NCI-H2227 (cell line): Measurements from ENCODE around the gene FPR2.
"Not testable (repeated sequence)": the region's sequence is repeated elsewhere in the genome, so short reads cannot be mapped to it uniquely, and the experiment has no call there.

Experiments used
- DNase-seq: peaks from one replicate; lab custom pipeline; 2025; ENCODE audit not compliant: unreplicated experiment; lab: John Stamatoyannopoulos, UW

The FPR2 gene

GRCh38 chr19:51760697-51761356 is at the start of gene FPR2:
FPR2 (plus strand) TSS chr19:51761180; CDS start chr19:51768659, 7,479 bp downstream.
- no peak for DNase-seq

- DNase-seq = no peak
Measured at GRCh38 chr19:51711702-51712101, 49.3 kb upstream of the FPR2 start.

- no peak for DNase-seq
Measured at GRCh38 chr19:51712461-51713081, 48.4 kb upstream of the FPR2 start.

GRCh38 chr19:51713319-51714285 is 47.4 kb upstream of the FPR2 start:
- DNase-seq = no peak

- no peak for DNase-seq
Measured at GRCh38 chr19:51714848-51715247, 46.1 kb upstream of the FPR2 start.

GRCh38 chr19:51715850-51716249 is 45.1 kb upstream of the FPR2 start:
- no peak for DNase-seq

GRCh38 chr19:51716925-51717324 is 44.1 kb upstream of the FPR2 start:
- no peak for DNase-seq

GRCh38 chr19:51719251-51719988 is 41.6 kb upstream of the FPR2 start:
- DNase-seq = no peak

- DNase-seq = no peak
Measured at GRCh38 chr19:51721905-51722304, 39.1 kb upstream of the FPR2 start.

GRCh38 chr19:51722492-51722891 is 38.5 kb upstream of the FPR2 start:
- no peak for DNase-seq

- no peak for DNase-seq
Measured at GRCh38 chr19:51724543-51724942, 36.4 kb upstream of the FPR2 start.

- DNase-seq = no peak
Measured at GRCh38 chr19:51726049-51726448, 34.9 kb upstream of the FPR2 start.

- no peak for DNase-seq
Measured at GRCh38 chr19:51727349-51727880, 33.6 kb upstream of the FPR2 start.

- DNase-seq = no peak
Measured at GRCh38 chr19:51729781-51730180, 31.2 kb upstream of the FPR2 start.

- no peak for DNase-seq
Measured at GRCh38 chr19:51733742-51734522, 27.0 kb upstream of the FPR2 start.

- DNase-seq = no peak
Measured at GRCh38 chr19:51735759-51736449, 25.1 kb upstream of the FPR2 start.

GRCh38 chr19:51737389-51737788 is 23.6 kb upstream of the FPR2 start:
- no peak for DNase-seq

- no peak for DNase-seq
Measured at GRCh38 chr19:51737924-51738323, 23.1 kb upstream of the FPR2 start.

GRCh38 chr19:51738523-51738922 is 22.5 kb upstream of the FPR2 start:
- DNase-seq = not testable (repeated sequence)
